H1 (cell line): ENCODE measurements around the gene CFAP65. TPM values are rescaled to one million over a fixed set of nuclear protein-coding genes. Genes with fewer than 3 reads are reported as not detected.
A peak's percentile ranks its signal among the peaks of the same experiment; 100 is the strongest.

Source experiments
- ASH2L ChIP-seq: fragments of 200-600, 300-600 bp; sonication (generic); IDR thresholded peaks from one replicate; pipeline ENCODE4 v1.7.1; 2017; ENCODE audit warnings: low read length
- BACH1 ChIP-seq: IDR thresholded peaks from 2 replicates; pipeline ENCODE4 v1.6.1; 2012; ENCODE audit warnings: low read length, improper control_type of control experiment
- CEBPB ChIP-seq: IDR thresholded peaks from 2 replicates; pipeline ENCODE4 v1.6.1; 2012; ENCODE audit warnings: low read depth, low read length
- CTBP2 ChIP-seq: IDR thresholded peaks from 2 replicates; pipeline ENCODE4 v1.7.0; 2011; ENCODE audit warnings: borderline replicate concordance, mild to moderate bottlenecking, moderate library complexity, mixed read lengths, low read length; ENCODE audit not compliant: insufficient read depth, insufficient read length
- GABPA ChIP-seq: IDR thresholded peaks from 2 replicates; pipeline ENCODE4 v1.6.1; 2011; ENCODE audit warnings: mild to moderate bottlenecking, low read length, moderate library complexity, borderline replicate concordance; ENCODE audit not compliant: insufficient read depth
- HDAC6 ChIP-seq: IDR thresholded peaks from one replicate; pipeline ENCODE4 v1.7.1; 2012; ENCODE audit warnings: low read depth, mild to moderate bottlenecking, inconsistent platforms, low read length, moderate library complexity
- NRF1 ChIP-seq: IDR thresholded peaks from 2 replicates; pipeline ENCODE4 v1.6.1; 2011; ENCODE audit warnings: mild to moderate bottlenecking, low read depth, low read length, improper control_type of control experiment
- RAD21 ChIP-seq, 2 experiments: IDR thresholded peaks in 1 of 2; conservative IDR thresholded peaks in 1 of 2; 2 replicates each; pipeline ENCODE4 v1.6.1; 2011; ENCODE audit warnings: low read depth in 2 of 2, low read length in 2 of 2, improper control_type of control experiment in 1 of 2, inconsistent platforms in 1 of 2, mild to moderate bottlenecking in 1 of 2, moderate library complexity in 1 of 2
- RBBP5 ChIP-seq: IDR thresholded peaks from 2 replicates; pipeline ENCODE4 v1.7.1; 2012; ENCODE audit warnings: low read depth, mild to moderate bottlenecking, inconsistent platforms, low read length, moderate library complexity, borderline replicate concordance
- RFX5 ChIP-seq: IDR thresholded peaks from 2 replicates; pipeline ENCODE4 v1.6.1; 2011; ENCODE audit warnings: low read depth, low read length, improper control_type of control experiment, borderline replicate concordance
- RNF2 ChIP-seq: fragments of 200-900, 300-1000 bp; sonication (generic); IDR thresholded peaks from 2 replicates; pipeline ENCODE4 v1.7.1; 2016; ENCODE audit warnings: borderline replicate concordance, low read depth, mild to moderate bottlenecking, antibody characterized with exemption, low read length; ENCODE audit not compliant: poor library complexity, severe bottlenecking; ENCODE audit errors: missing control alignments
- TAF1 ChIP-seq: IDR thresholded peaks from 2 replicates; pipeline ENCODE4 v1.6.1; 2011; ENCODE audit warnings: mild to moderate bottlenecking, low read depth, low read length
- TBP ChIP-seq: IDR thresholded peaks from 2 replicates; pipeline ENCODE4 v1.6.1; 2011; ENCODE audit warnings: low read depth, low read length, improper control_type of control experiment
- TCF12 ChIP-seq: IDR thresholded peaks from 2 replicates; pipeline ENCODE4 v1.6.1; 2011; ENCODE audit warnings: low read depth, mild to moderate bottlenecking, low read length
- TEAD4 ChIP-seq: IDR thresholded peaks from 2 replicates; pipeline ENCODE4 v1.6.1; 2012; ENCODE audit warnings: low read depth, low read length, inconsistent platforms, mixed read lengths
- polyA plus RNA-seq, 7 experiments: library from polyadenylated mRNA; depleted of rRNA in 3 of 7; stranded (reverse) in 5 of 7; unstranded in 2 of 7; fragments of >200 nt in 5 of 7; fragments of 200-250 nt in 2 of 7; gene quantifications; 1 replicate in 5 of 7; 2 replicates in 1 of 7; 4 replicates in 1 of 7; pipeline versions ENCODE4 v1.2.1 to v1.2.3, GENCODE V29; 2011 to 2013; ENCODE audit warnings: missing spikeins in 2 of 7, mixed read lengths in 2 of 7
- total RNA-seq: library from RNA; stranded (reverse); fragmentation: NEBNext Ultra II Directional; extraction: Animal tissue kit (Norgen Biotek cat#: 25700); gene quantifications from 2 replicates; pipeline ENCODE4 v1.2.1, GENCODE V29; 2021

The CFAP65 gene
- total and polyA plus RNA-seq, 2 of the 8 experiments (the other 6 are each of a cell fraction or from before 2014, with no cell fraction given) = 0.19 to 0.45 TPM

DNA sequence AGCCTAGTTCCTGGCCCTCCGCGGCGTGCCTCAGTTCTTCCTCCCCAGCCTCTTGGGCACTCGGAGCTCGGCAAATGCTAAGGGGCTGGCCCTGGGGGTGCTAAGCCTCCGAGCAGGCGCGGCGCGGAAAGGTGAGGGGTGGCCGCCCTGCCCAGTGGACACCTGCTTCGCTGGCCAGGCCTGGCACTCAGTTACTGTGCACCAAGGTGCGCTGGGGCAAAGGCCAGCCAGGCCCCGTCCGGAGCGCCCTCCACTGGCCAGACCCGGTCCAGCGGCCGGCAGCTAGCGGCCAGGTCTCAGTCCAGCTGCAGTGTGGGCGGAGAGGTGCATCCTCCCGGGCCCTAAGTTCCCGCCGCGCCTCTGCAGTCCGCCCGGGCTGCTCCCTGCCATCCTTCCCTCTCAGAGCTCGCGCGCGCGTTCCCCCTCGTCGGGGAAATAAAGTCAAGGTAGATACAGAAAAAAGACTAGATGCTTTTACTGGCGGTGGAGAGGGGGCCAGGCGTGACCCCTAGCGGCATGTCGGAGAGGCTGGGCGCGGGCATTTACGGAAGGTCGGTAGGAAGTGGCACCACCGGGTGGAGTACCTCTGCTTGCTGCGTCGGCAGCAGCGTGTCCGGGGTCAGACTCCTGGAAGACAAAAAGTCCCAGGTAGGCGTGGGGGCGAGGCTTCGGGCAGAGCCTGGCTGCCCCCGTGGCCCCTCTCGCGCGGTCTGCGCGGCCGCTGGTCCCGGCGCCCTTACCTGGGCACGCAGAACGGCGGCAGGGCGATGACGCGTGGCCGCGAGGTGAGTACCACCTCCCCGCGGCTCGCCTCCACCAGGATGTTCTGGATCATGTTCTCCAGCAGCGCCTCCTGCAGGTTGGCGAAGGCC lies 38.7 kb downstream of the CFAP65 start (continued):
- TF ChIP-seq CEBPB (no peak), CTBP2 (peak; percentile 30), BACH1 (peak; percentile 64), TBP (peak; percentile 42; the same call in 1 of the 2 replicates), RBBP5 (peak; percentile 87; the same call in 1 of the 2 replicates), TAF1 (peak; percentile 56; the same call in 1 of the 2 replicates), ASH2L (peak; percentile 59), RFX5 (no peak), NRF1 (no peak), GABPA (no peak), RNF2 (no peak), HDAC6 (no peak), RAD21 (IDR thresholded peaks at IDR 0.05 in 1 of 2, conservative IDR thresholded peaks at IDR 0.05 in 1 of 2; ENCODE audit: low read depth in 2 of 2, low read length in 2 of 2) (peak; percentile 40 to 54; a peak in 3 of 4 replicates), TCF12 (0 out of 2 replicates have a peak, but pooled peaks have one; percentile 47), TEAD4 (no peak)
